ENCODE results near the gene GPR78. TPM values are rescaled to one million over a fixed set of nuclear protein-coding genes. Genes with fewer than 3 reads are reported as not detected.
A peak's percentile ranks its signal among the peaks of the same experiment; 100 is the strongest.

Gene GPR78
- polyA plus RNA-seq, 3 donors: not detected

GRCh38 chr4:8601086-8601485 lies 20.9 kb downstream of the GPR78 start:
- Mint-ChIP-seq H3K4me3 (no peak overlapping the region), H3K9me3 (peaks cover 0 to 2% (median 0%) of the 10 kb centered on the region in 7 donors), H3K27me3 (ENCODE audit: low read depth in 3 of 3) (peaks cover 0 to 3% (median 1%) of the 10 kb centered on the region in 3 donors), H3K4me1 (no peaks in the 10 kb centered on the region), H3K27ac (peak overlapping the region in 1 of 7 donors; percentile 43), H3K36me3 (no peaks in the 10 kb centered on the region)
- Histone ChIP-seq H3K27me3 (ENCODE audit: control insufficient read depth in 2 of 2, insufficient read depth in 2 of 2, low read length in 2 of 2) (no peaks in the 10 kb centered on the region), H3K4me2 (replicated peaks; ENCODE audit: extremely low read depth, low read length, poor library complexity, severe bottlenecking) (no peak overlapping the region), H2AFZ (ENCODE audit: insufficient read depth, low read depth, low read length, poor library complexity, severe bottlenecking) (no peak overlapping the region), H4K20me1 (ENCODE audit: insufficient read depth, low read length) (no peaks in the 10 kb centered on the region), H3K36me3 (replicated peaks in 1 of 2; ENCODE audit: control insufficient read depth in 1 of 2, insufficient read depth in 2 of 2, low read length in 2 of 2) (no peaks in the 10 kb centered on the region), H3K79me2 (ENCODE audit: insufficient read depth, low read length) (no peaks in the 10 kb centered on the region), H3K9ac (ENCODE audit: insufficient read depth, low read length, poor library complexity, severe bottlenecking) (no peak overlapping the region), H3K4me3 (replicated peaks in 1 of 3; ENCODE audit: low read depth in 2 of 3, low read length in 3 of 3) (no peak overlapping the region), H3K9me3 (replicated peaks in 1 of 2; ENCODE audit: control insufficient read depth in 1 of 2, insufficient read depth in 1 of 2, low read length in 2 of 2) (no peaks in the 10 kb centered on the region), H3K4me1 (ENCODE audit: control insufficient read depth in 1 of 2, insufficient read depth in 2 of 2, low read length in 2 of 2) (no peaks in the 10 kb centered on the region), H3K27ac (ENCODE audit: low read depth in 1 of 2, low read length in 2 of 2) (no peak overlapping the region)
- intact Hi-C loops (cut with micrococcal nuclease): no loop called here
- no peak for DNase-seq
- WGBS (ENCODE audit: insufficient coverage): 94% methylated on average over 19 of the region's 23 CpGs
- no peak for TF ChIP-seq CTCF (IDR thresholded peaks at IDR 0.05)

GRCh38 chr4:8601556-8601955 lies 21.4 kb downstream of the GPR78 start:
- Histone ChIP-seq H3K27ac (ENCODE audit: low read depth in 1 of 2, low read length in 2 of 2) (no peak overlapping the region), H3K9ac (ENCODE audit: insufficient read depth, low read length, poor library complexity, severe bottlenecking) (no peak overlapping the region), H2AFZ (ENCODE audit: insufficient read depth, low read depth, low read length, poor library complexity, severe bottlenecking) (no peak overlapping the region), H4K20me1 (ENCODE audit: insufficient read depth, low read length) (no peaks in the 10 kb centered on the region), H3K79me2 (ENCODE audit: insufficient read depth, low read length) (no peaks in the 10 kb centered on the region), H3K9me3 (replicated peaks in 1 of 2; ENCODE audit: control insufficient read depth in 1 of 2, insufficient read depth in 1 of 2, low read length in 2 of 2) (no peaks in the 10 kb centered on the region), H3K4me3 (replicated peaks in 1 of 3; ENCODE audit: low read depth in 2 of 3, low read length in 3 of 3) (no peak overlapping the region), H3K27me3 (ENCODE audit: control insufficient read depth in 2 of 2, insufficient read depth in 2 of 2, low read length in 2 of 2) (no peaks in the 10 kb centered on the region), H3K36me3 (replicated peaks in 1 of 2; ENCODE audit: control insufficient read depth in 1 of 2, insufficient read depth in 2 of 2, low read length in 2 of 2) (no peaks in the 10 kb centered on the region), H3K4me1 (ENCODE audit: control insufficient read depth in 1 of 2, insufficient read depth in 2 of 2, low read length in 2 of 2) (no peaks in the 10 kb centered on the region), H3K4me2 (replicated peaks; ENCODE audit: extremely low read depth, low read length, poor library complexity, severe bottlenecking) (no peak overlapping the region)
- intact Hi-C loops (cut with micrococcal nuclease): no loop called here
- Mint-ChIP-seq H3K36me3 (no peaks in the 10 kb centered on the region), H3K4me1 (no peaks in the 10 kb centered on the region), H3K27me3 (ENCODE audit: low read depth in 3 of 3) (peaks cover 0 to 3% (median 1%) of the 10 kb centered on the region in 3 donors), H3K27ac (no peak overlapping the region), H3K4me3 (no peak overlapping the region), H3K9me3 (peaks cover 0 to 2% (median 0%) of the 10 kb centered on the region in 7 donors)
- WGBS (ENCODE audit: insufficient coverage): 88% methylated on average over 8 of the region's 10 CpGs
- DNase-seq: no peak
- TF ChIP-seq CTCF (IDR thresholded peaks at IDR 0.05): no peak
